OCI-LY1 (cell line): Measurements from ENCODE around the gene SSH2.

Experiments
- H2AFZ ChIP-seq: fragments of 200-600 bp; sonication (generic), shearing (Covaris generic); 2 replicates; pipeline ENCODE4 v1.6.0; 2014; ENCODE audit warnings: antibody characterized with exemption, mild to moderate bottlenecking, low read length
- H3F3A ChIP-seq: fragments of 200-600 bp; sonication (generic), shearing (Covaris generic); 2 replicates; pipeline ENCODE4 v1.6.0; 2014; ENCODE audit warnings: mild to moderate bottlenecking, antibody characterized with exemption, low read length, moderate library complexity; ENCODE audit not compliant: insufficient read depth
- H3K27ac ChIP-seq: fragments of 200-600 bp; sonication (generic); 2 replicates; pipeline ENCODE4 v1.5.1; 2014; ENCODE audit warnings: low read length, mixed run types, mild to moderate bottlenecking, low read depth; ENCODE audit not compliant: poor library complexity, severe bottlenecking
- H3K27me3 ChIP-seq: fragments of 200-600 bp; sonication (generic); 2 replicates; pipeline ENCODE4 v1.6.0; 2014; ENCODE audit warnings: antibody characterized with exemption, mild to moderate bottlenecking, low read length, moderate library complexity; ENCODE audit not compliant: insufficient read depth
- H3K36me3 ChIP-seq: fragments of 200-600 bp; sonication (generic); 2 replicates; pipeline ENCODE4 v1.6.1; 2014; ENCODE audit warnings: mild to moderate bottlenecking, antibody characterized with exemption, low read length, moderate library complexity, mixed read lengths; ENCODE audit not compliant: insufficient read depth
- H3K4me1 ChIP-seq: fragments of 200-600 bp; sonication (generic); 2 replicates; pipeline ENCODE4 v1.5.1; 2014; ENCODE audit warnings: mild to moderate bottlenecking, low read length, moderate library complexity; ENCODE audit not compliant: insufficient read depth, severe bottlenecking
- H3K4me2 ChIP-seq: fragments of 200-600 bp; sonication (generic), shearing (Covaris generic); 2 replicates; pipeline ENCODE4 v1.6.1; 2014; ENCODE audit warnings: low read length
- H3K4me3 ChIP-seq: fragments of 200-600 bp; sonication (generic); 2 replicates; pipeline ENCODE4 v1.5.1; 2014; ENCODE audit warnings: low read length, low read depth, mild to moderate bottlenecking, mixed read lengths; ENCODE audit not compliant: poor library complexity, severe bottlenecking
- H3K79me2 ChIP-seq: fragments of 200-600 bp; shearing (Covaris generic); 2 replicates; pipeline ENCODE4 v1.6.1; 2016; ENCODE audit warnings: mixed run types, low read length, mixed read lengths; ENCODE audit not compliant: insufficient read depth
- H3K9ac ChIP-seq: fragments of 200-600 bp; sonication (generic), shearing (Covaris generic); 2 replicates; pipeline ENCODE4 v1.6.1; 2014; ENCODE audit warnings: mild to moderate bottlenecking, low read length, mixed read lengths
- H3K9me2 ChIP-seq: fragments of 200-600 bp; sonication (generic), shearing (Covaris generic); 2 replicates; pipeline ENCODE4 v1.6.1; 2014; ENCODE audit warnings: low read depth, mild to moderate bottlenecking, low read length, mixed read lengths
- H3K9me3 ChIP-seq: fragments of 200-600 bp; shearing (Covaris generic); 2 replicates; pipeline ENCODE4 v1.6.1; 2014; ENCODE audit warnings: low read length, mixed read lengths
- H4K20me1 ChIP-seq: fragments of 200-600 bp; sonication (generic), shearing (Covaris generic); 2 replicates; pipeline ENCODE4 v1.6.0; 2016; ENCODE audit warnings: mild to moderate bottlenecking, low read length; ENCODE audit not compliant: insufficient read depth
- EZH2 ChIP-seq: fragments of 200-600 bp; sonication (generic), shearing (Covaris generic); IDR thresholded peaks from 2 replicates; pipeline ENCODE4 v1.8.0; 2017; ENCODE audit warnings: borderline replicate concordance, mixed run types, mild to moderate bottlenecking, antibody characterized with exemption, low read length, moderate library complexity, mixed read lengths
- TF ChIP-seq, protein P1 (sequence below): fragments of 200-600 bp; sonication (generic), shearing (Covaris generic); IDR thresholded peaks from 2 replicates; pipeline ENCODE4 v1.5.1; 2017; ENCODE audit warnings: mild to moderate bottlenecking, antibody characterized with exemption, low read length, moderate library complexity, mixed read lengths

SSH2 gene

DNA sequence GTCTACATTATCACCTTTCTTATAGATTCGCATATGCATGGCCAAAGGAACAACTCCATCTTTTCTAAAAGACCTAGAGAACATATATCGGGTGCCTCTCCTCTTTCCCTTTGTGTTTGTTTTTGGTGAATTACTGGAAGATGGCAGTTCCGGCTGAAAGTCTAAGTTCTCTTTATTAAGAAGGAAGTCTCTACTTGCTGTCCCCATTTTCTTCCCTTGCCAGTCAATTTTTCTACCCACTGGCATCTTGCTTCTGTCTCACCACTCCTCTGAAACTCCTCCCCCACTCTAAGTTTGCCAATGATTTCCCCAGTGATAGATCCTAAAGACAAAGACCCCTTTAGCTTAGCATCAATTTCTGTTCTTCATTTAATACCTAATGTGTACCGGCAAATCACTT is 213.5 kb downstream of the SSH2 start:
- Histone ChIP-seq H3K9ac (no peak overlapping the region; the same call in 1 of the 2 replicates), H3K4me3 (no peak overlapping the region), H3K9me3 (no peaks in the 10 kb centered on the region), H3K9me2 (no peaks in the 10 kb centered on the region), H3F3A (no peaks in the 10 kb centered on the region), H3K27me3 (no peaks in the 10 kb centered on the region), H3K79me2 (peaks cover 17% of the 10 kb centered on the region), H3K4me2 (no peak overlapping the region), H3K27ac (peak overlapping the region; percentile 72), H2AFZ (no peak overlapping the region), H4K20me1 (no peaks in the 10 kb centered on the region), H3K36me3 (peaks cover 33% of the 10 kb centered on the region), H3K4me1 (peaks cover 84% of the 10 kb centered on the region)
- no peak for TF ChIP-seq EZH2
- TF ChIP-seq, protein P1, sequence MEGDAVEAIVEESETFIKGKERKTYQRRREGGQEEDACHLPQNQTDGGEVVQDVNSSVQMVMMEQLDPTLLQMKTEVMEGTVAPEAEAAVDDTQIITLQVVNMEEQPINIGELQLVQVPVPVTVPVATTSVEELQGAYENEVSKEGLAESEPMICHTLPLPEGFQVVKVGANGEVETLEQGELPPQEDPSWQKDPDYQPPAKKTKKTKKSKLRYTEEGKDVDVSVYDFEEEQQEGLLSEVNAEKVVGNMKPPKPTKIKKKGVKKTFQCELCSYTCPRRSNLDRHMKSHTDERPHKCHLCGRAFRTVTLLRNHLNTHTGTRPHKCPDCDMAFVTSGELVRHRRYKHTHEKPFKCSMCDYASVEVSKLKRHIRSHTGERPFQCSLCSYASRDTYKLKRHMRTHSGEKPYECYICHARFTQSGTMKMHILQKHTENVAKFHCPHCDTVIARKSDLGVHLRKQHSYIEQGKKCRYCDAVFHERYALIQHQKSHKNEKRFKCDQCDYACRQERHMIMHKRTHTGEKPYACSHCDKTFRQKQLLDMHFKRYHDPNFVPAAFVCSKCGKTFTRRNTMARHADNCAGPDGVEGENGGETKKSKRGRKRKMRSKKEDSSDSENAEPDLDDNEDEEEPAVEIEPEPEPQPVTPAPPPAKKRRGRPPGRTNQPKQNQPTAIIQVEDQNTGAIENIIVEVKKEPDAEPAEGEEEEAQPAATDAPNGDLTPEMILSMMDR = no peak

DNA sequence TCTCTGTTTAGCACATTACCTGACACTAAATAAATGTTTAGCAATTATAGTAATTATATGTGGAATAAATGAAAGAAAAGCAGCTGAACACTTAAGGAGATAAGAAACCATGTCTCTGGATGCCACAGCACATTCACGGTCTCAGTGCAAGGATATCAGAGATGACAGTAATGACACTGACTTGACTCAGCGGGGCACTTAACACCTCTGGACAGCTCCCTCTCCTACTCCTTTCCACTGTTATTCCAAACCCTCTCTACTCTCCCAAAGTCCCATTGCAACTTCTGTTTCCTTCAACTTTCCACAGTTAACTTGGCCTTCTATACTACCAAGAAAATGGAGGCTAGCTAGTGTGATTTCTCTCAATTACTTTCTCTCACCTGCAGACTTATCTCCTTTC is 214.3 kb downstream of the SSH2 start:
- H3K9me2 ChIP-seq = no peaks in the 10 kb centered on the region
- no peaks in the 10 kb centered on the region for H3F3A ChIP-seq
- no peak overlapping the region for H3K4me3 ChIP-seq
- H3K79me2 ChIP-seq = peaks cover 8% of the 10 kb centered on the region
- peaks cover 33% of the 10 kb centered on the region for H3K36me3 ChIP-seq
- H2AFZ ChIP-seq = no peak overlapping the region
- H3K4me2 ChIP-seq = no peak overlapping the region
- H3K4me1 ChIP-seq = peaks cover 78% of the 10 kb centered on the region
- H3K27ac ChIP-seq = peak overlapping the region; percentile 72
- no peaks in the 10 kb centered on the region for H3K27me3 ChIP-seq
- no peak overlapping the region for H3K9ac ChIP-seq
- no peaks in the 10 kb centered on the region for H3K9me3 ChIP-seq
- TF ChIP-seq EZH2 = no peak
- TF ChIP-seq, protein P1 = no peak
- H4K20me1 ChIP-seq = no peaks in the 10 kb centered on the region

GRCh38 chr17:29714146-29714545 is 215.9 kb downstream of the SSH2 start:
- no peak for TF ChIP-seq EZH2
- TF ChIP-seq, protein P1 = no peak
- Histone ChIP-seq H3K4me2 (peak overlapping the region; percentile 11; the same call in 1 of the 2 replicates), H2AFZ (no peak overlapping the region), H3K27ac (peak overlapping the region; percentile 78), H3K79me2 (peaks cover 4% of the 10 kb centered on the region; the same call in 1 of the 2 replicates), H3K9ac (no peak overlapping the region), H4K20me1 (no peaks in the 10 kb centered on the region), H3F3A (no peaks in the 10 kb centered on the region), H3K36me3 (peaks cover 31% of the 10 kb centered on the region), H3K9me2 (no peaks in the 10 kb centered on the region), H3K4me3 (no peak overlapping the region), H3K4me1 (peaks cover 72% of the 10 kb centered on the region), H3K9me3 (no peaks in the 10 kb centered on the region), H3K27me3 (no peaks in the 10 kb centered on the region)
